IPS DF 4.7 (cell line): ENCODE measurements around the gene POU2AF3.

Experiments
- DNase-seq: peaks from one replicate; pipeline ENCODE4 v3.0.0-alpha.2; 2013; ENCODE audit warnings: low spot score; ENCODE audit errors: extremely low read depth

The POU2AF3 gene

DNA sequence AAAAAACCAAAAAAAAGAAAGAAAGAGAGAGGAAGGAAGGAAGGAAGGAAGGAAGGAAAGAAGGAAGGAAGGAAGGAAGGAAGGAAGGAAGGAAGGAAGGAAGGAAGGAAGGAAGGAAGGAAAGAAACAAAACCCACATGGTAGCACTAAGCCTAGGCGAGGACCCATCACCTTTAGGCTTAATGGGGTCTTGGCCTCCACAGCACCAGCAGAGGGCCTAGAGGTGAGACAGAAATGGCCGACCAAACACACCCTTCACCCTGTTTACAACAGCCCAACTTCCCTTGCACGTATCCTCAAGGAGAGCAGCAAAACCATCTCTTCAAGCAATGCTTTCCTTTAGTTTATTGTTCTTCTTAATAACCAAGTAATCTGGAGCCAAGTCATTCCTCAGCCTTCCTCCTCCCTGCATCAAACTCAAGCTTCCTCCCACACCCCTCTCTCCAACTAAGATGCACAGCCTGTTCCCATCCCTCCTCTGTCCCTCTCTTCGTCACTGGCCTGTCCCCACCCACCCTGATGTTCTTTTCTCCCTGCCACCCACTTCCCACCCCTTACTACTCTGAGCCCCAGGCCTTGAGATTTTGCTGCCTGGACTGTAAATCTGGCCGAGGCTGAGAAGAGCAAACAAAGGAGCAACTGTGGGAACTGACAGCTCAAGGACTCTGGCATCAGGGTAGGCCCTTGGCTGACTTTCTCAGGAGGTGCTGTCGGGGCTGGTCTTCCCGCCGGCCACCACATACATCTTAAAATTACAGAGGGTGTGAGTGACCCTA lies 54.8 kb downstream of the POU2AF3 start:
- DNase-seq, result no peak

DNA sequence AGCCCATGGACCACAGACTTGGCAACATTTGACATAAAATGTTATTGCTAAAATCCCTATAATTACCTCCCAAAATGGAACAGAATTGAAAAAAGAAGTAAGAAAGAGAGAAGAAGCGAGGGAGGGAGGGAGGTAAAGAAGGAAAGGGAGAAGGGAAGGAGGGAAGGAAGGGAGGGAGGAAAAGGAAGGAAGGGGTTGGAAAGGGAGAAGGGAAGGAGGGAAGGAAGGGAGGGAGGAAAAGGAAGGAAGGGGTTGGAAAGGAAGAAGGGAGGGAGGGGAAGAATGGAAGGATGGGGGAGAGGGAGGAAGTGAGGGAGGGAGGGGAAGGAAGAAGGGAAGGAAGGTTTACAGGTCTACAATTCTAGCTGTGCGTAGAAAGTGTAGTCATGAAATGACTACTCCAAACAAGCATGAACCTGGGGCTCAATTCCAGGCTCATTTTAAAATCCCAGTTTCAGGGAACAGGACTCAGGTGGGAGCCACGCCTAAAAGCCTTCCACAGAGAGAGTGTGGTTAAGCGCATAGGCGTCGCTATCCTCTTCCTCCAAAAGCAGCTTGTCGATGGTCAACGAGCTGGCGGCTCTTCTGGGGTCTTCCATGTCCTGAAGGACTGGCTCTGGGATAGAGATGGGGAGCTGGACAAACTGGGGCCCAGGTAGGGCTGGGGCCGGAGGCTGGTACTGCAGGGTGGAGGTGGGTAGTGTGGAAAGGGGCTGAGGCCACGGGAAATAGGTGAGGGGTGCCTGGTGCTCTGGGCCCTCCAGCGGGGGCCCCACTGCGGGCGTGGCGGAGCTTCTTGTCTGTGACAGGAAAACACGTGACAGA lies 55.6 kb downstream of the POU2AF3 start:
- DNase-seq, result no peak

DNA sequence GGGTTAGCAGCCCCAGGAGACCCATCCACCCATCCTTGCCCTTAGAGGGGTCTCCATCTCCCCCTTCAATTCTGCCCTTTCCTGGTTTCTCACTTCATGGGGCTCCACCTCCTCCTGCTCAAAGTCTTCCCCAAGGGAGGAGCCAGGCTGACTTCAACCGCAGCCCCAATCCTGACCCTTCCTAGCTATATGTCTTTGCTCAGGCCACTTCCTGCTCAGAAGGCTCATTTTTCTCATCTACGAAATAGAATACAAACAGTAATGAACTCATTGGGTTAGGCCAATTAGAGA lies 56.2 kb downstream of the POU2AF3 start:
- DNase-seq, result no peak

DNA sequence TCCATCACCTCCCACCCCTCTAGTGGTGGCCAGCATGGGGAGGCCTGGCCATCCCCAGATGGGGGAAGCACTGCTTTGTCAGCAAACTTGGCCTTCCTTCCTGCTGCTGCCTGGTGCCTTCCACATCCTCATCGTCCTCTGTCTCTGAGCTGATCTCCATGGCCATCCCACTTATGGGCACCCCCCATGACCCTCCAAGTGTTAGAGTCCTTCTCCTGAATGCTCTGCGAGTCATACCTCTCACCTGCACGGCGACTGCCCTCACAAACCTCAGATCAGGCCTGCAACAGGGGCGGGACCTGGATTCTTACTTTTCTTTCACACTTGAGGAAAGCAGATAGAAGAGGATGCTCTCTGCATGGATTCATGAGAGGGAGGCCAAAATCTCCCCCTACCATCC lies 56.8 kb downstream of the POU2AF3 start:
- DNase-seq, result no peak

DNA sequence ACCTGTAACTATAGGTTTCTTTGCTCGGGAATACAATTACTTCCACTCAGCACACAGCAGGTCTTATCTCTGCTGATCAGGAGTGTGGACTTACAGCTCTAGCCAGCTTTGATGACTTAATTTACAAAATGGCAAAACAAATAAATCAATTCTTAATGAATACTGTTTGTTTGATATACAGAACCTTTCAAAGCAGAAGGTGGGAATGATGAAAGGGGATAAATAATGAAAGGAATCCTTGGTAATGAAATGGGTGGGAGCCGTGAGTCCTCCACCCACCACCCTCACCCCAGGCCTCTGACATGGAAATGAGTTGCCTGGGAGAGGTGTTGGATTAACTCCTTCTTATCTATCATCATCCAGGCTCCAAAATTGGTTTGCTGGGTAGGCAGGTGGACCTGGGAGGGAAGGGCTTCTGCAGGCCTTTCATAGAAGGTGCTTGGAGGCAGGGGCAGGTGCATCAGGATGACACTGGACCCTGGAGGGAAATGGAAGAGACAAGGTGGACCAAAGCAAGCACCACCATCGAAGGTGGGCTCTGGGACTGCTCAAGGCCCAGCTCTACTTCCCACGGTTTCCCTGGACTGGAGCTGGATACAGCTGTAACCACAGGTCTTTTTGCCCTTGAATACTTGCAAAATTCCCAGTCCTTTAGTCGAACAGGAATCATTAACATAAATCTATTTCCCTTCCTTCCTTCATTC lies 57.8 kb downstream of the POU2AF3 start:
- DNase-seq, result no peak

DNA sequence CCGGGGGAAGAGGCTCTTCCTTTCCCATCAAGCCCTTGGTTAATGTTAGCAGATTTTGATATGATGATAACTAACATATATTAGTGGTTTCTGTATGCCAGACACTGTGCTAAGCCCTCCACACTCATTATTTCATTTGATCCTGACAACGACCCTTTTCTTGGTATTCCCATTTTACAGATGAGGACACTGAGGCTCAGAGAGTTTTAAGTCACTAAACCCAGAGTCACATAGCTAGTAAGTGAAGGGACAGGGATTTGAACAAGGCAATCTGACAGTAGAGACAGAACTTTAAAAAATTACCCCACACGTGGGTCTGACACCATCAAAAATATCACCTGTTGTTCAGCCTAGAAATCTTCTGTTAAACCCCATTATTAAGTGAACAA lies 58.3 kb downstream of the POU2AF3 start:
- no peak for DNase-seq

DNA sequence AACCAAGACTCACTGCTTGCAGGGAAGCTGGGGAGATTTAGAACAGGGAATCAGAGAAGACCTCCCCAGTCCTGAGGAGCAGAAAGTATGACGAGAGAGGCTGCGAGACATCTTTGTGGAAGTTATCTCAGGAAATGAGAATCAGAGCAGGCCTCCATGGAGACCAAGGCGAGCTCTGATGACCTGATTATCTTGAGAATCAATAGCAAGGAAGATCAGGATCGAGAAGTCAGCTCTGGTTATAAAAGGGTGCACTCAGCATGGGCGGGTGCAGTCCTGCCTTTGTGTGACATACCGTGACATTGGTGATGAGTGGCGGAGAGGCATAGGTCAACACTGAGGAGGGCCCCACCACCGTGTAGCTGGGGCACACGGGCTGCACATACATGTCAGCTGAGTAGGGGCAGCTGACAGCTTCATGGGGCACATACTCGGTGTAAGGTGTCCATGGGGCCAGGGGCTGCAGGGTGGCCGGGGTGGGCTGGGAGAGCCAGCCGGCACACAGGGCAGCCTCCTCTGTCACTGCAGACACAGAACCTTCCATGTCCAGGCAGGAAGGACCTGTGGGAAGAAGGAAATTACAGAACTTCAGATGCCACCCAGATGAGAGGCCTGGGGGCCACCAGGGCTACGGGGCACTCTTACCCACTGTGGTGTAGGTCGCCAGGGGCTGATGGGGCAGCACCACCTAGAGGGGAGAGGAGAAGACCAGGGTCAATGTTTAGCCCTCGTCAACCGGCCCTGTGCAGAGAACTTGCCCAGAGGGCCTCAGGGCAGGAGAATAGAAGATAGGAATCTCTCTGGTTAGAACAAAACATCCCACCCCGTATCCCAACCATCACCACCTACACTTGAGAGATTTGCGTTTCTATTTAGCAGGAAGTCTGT lies 59.0 kb downstream of the POU2AF3 start:
- no peak for DNase-seq
